NCI-H1092 treated with DMSO at 0.1 percent for 48 hours (cell line): ENCODE measurements around the gene SS18L1.

ENCODE experiments used
- DNase-seq: peaks from one replicate; lab custom pipeline; 2025; lab: John Stamatoyannopoulos, UW

SS18L1 gene

DNA sequence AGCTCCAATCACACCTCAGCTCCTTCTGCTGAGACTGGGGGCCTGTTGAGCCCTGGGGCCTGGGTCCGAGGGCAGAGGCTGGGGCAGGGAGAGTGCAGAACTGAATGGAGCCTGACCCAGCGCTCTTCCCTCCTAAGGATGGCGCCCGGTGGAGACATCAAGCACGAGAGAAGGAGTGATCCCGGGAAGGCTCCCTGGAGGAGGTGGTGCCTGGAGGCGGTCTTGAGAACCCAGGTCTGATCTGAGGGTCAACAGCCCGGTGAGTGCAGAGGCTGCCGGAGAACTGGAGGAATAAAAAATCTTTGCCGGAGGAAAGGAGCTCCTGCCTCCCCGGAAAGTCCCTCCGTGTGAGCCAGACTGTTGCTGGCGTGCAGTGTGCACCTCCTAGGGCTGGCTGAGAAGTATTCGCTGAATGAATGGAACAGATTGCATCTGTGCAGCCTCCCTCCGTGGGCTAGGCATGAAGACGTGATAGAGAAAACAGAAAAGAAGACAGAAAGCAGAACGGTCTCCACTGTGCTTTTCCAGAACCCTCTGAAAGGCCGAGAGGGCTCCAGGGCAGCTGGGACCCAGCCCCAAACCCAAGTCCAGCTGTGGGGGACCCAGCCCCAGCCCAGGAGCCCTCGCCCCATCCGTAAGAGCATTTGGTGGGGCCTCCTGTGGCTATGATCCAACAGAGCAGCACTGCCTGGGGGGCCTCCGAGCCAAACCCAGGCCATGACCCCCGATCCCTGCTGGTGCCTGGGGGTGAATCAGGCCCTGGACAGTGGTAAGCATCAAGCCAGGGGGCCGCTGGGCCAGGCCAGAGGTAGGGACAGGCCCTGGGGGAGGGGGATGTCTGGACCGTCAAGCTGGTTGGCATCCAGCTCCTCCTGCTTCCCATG lies 83.4 kb downstream of the SS18L1 start:
- no peak for DNase-seq

DNA sequence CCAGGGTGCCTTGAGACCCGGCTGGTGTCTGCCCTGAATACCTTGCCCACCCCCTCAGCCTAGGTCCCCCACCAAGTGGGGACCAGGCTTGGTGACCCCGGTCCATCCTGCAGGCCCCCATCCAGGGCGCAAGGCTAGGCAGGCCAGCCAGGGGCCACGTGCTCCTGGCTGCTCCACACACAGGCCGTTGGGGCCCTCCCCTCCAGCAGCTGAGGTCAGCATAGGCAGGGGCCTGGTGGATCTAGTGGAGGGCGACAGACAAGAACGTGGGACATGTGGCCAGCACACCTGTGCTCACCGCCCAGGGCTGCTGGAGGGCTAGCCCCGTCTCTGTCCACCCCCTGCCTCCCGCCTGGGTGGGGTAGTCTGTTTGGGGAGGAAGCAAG lies 84.0 kb downstream of the SS18L1 start:
- no peak for DNase-seq

DNA sequence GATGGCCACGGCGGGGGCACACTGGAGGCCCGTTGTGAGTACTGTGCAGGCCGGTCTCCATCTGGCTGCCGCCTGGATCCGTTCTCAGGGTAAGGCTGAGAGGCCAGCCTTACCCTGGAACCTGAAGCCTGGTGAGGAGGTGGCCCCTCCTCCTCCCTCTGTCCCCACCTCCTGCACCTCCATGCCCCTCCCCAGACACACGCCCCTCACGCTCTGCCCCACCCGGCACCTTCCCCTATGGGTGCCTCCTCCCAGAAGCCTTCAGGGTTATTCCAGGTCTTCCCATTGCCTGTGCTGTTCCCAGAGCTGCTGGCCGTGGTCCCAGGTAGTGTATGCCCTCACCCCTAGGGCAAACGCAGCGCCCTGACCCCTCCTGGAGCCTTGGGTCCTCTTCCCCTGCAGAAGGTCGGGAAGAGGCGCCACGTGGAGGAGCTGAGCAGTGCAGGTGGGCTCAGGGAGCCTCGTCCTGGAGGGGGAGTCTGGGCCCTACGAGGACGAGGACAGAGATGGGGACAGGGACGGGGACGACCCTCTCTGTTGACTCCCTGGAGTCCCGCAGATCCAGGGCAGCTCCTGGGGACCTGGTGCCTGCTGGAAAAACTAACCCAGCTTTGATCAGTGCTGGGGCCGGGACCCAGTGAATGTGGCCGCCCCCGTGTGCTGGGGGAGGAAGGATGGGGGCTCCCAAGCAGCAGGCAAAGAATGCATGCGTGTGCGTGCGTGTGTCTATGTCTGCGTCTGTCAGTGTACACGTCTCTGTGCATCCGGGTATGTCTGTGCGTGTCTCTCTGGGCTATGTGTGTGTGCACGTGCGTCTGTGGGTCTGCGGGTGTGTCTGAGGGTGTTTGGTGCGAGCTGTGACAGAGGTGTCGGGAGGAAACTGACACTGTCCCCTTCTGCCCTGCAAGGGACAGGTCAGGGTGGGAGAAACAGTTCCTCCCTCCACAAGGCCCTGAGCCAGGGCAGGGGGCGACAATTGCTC lies 84.7 kb downstream of the SS18L1 start:
- DNase-seq = no peak

DNA sequence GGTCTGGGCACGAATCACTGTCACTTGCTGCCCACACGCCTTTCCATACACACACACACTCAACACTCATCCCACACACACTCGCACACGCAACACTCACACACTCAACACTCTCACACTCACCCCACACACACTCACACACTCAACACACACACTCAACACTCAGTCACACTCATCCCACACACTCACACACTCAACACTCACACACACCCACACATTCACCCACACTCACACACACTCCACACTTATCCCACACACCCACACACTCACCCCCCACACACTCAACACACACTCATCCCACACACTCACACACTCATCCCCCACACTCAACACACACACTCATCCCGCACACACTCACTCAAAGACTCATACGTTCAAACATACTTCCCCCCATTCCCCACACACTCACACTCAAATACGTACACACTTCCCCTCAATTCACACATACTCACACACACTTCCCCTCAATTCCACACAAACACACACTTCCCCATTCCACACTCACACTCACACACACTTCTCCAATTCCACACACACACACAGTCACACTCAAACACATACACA lies 85.5 kb downstream of the SS18L1 start:
- no peak for DNase-seq

DNA sequence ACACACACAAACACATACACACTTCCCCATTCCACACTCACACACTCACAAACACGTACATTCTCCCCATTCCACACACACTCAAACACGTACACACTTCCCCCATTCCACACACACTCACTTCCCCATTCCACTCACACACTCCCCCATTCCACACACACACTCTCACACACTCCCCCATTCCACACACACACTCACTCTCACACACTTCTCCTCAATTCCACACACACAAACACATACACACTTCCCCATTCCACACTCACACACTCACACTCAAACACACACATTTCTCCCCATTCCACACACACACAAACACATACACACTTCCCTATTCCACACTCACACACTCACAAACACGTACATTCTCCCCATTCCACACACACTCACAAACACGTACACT lies 86.1 kb downstream of the SS18L1 start:
- DNase-seq = no peak

DNA sequence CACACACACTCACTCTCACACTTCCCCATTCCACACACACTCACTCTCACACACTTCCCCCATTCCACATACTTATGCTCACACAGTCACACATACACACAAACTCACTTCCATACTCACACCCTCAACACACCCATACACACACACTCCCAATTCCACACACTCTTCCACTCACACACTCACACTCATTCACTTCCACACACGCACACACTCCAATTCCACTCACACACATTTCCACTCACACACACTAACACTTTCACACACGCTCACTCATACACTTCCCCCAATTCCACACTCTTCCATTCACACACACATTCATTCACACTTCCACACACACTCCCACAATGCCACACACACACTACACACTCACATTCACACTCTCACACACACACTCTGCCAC lies 86.7 kb downstream of the SS18L1 start:
- no peak for DNase-seq

DNA sequence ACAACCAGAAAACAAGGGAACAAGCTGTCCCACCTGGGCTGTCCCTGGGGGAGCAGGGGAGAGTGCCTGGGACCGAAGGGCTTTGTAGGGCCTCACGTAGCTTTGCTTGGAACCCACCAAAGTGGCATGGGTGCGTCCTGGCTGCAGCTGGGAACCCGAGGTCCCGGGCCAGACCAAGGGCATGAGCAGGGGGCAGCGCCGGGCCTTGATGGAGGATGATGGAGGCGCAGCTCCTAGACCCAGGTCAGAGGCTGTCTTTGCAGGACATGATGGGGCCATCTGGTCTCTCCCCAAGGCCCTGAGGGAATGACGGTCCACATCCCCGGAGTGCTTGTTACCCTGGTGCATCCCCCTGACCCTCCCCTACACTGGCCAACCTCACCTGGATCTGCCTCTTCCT lies 87.1 kb downstream of the SS18L1 start:
- DNase-seq = no peak

DNA sequence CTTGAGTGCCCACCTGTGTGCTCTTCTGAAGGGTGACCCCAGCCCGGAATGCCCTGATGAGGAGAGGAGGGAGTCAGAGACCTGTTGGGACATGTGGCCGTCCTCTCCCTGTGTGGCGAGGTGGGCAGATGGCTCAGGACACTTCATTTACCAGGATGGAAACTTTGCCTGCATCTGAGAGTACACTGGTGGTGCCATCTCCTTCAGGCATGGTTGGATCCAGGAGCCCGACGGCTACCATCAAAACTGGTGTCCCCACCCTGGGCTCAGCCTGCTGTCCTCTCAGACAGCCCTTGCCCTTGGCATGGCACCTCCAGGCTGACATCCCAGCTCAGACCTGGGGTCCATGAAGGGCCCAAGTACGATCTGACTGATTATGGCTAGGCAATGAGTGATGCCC lies 87.7 kb downstream of the SS18L1 start:
- DNase-seq = no peak
